SIG-M5 (cell line): ENCODE results near the gene VWA5B1.
"Not testable (repeated sequence)": the region's sequence is repeated elsewhere in the genome, so short reads cannot be mapped to it uniquely, and the experiment has no call there.

Experiments used
- DNase-seq: peaks from one replicate; lab custom pipeline; 2025; lab: John Stamatoyannopoulos, UW

Gene VWA5B1

GRCh38 chr1:20290624-20291597 lies at the start of gene VWA5B1:
Gene VWA5B1 (plus strand): TSS chr1:20290875. CDS start chr1:20310602, 19,727 bp downstream.
- no peak for DNase-seq

GRCh38 chr1:20242890-20243479 lies 47.7 kb upstream of the VWA5B1 start:
- DNase-seq = no peak

DNA sequence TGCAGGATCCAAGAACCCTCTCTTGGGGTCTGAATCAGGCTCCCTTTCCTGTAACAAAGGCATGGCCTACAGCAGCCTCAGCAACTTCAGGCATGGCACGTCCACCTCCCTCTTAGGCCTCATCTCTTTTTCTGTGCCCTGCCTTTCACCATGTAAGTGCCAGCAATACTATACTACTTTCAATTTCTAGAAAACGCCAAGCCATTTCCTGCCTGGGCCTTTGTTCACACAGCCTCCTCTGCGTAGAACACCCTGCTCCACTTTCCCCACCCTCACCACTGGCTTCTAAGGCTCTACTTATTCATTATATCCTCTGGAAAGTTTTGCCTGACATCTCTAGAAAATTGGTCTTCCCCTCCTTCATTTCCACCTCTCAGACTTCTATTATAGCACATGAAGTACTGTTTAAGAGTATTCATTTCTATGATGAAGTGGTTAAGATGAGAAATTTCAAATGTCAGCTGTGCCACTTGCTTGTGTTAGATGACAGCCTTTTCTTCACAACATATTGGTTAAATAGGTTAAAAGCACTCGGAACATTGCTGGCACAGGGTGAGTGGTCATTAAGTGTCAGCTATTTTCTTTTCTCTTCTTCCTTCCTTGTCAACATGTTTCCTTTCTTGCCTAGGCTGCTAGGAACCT lies 41.6 kb upstream of the VWA5B1 start:
- no peak for DNase-seq

DNA sequence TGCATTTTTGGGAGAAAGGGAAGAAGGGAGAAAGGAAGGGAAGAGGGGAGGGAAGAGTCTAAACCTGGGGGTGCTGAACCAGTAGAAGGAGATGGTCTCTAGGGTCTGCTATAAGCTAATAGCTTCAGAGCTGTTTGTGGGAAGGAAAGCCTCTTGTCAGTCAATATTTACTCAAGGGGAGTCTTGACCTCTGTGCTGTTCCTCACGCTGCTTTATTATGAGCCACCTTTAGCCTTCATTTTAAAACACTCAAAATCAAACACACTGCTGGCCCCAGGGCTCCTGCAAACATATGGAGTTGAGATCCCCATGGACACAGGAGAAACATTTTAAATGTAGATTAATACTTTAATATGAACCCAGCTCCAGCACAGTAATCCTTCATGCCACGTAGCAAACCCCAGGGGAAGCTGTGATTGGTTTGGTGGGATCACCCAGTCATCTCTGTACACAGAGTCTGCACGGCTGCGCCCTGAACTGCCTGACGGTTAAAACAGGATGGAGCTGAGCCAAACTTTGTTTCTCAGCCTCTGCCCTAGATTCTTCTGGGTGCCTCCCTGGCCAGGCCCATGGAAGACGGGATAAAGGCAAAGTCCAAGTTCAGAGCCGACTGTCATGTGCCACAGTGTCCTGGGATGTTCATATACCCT lies 40.2 kb upstream of the VWA5B1 start:
- DNase-seq = no peak

DNA sequence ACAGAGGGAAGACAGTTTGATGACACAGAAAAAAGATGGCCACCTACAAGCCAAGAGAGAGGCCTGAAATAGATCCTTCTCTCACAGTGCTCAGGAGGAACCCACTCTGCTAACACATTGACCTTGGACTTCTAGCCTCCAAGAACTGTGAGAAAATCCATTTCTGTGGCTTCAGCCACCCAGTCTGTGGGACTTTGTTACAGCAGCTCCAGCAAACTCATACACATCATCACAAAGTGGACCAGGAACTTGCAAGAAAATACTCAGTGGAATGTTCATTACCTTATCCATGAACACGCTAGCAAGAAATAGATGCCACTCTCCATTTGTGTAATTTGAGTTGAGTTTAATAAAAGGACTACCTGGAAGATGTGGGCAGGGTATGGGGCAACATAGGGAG lies 38.1 kb upstream of the VWA5B1 start:
- DNase-seq = no peak

GRCh38 chr1:20255666-20256065 lies 35.0 kb upstream of the VWA5B1 start:
- peak; percentile 67 for DNase-seq

GRCh38 chr1:20259646-20260045 lies 31.0 kb upstream of the VWA5B1 start:
- no peak for DNase-seq

GRCh38 chr1:20261095-20261494 lies 29.6 kb upstream of the VWA5B1 start:
- no peak for DNase-seq

DNA sequence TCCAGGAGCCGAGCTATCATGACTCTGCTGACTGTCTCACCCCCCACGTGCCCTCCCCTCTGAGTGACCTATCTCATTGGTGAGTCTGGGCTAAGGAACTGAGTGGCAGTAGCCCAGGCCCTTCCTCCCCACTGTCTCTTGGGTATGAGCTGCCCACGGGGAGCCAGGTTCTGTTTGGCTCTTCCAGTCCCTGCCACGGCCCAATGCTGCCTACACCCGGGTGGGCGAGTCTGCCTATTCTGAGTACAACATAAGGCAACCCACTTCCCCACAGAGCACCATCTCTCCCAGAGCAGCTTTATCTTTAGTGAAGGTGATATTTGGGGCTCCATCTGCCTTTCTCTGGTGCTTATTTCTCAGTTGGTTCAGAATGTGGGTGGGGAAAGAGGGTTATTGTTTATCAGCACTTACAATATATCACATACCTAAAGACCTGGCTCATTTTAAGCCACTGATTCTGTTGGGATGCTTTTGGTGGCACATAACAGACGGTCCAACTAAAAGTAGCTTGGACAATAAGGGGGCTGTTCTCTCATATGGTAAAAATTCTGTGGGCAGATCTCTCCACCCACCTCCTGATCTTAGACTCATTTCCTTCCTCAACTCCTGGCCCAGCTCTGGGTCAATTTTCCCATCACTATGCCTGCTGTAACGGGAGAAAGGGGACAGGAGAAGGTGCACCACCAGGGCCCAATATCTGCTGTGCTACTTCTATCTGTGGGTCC lies 27.7 kb upstream of the VWA5B1 start:
- DNase-seq = no peak

- no peak for DNase-seq
These were observed 25.4 kb upstream of the VWA5B1 start for GRCh38 chr1:20265250-20265649.

DNA sequence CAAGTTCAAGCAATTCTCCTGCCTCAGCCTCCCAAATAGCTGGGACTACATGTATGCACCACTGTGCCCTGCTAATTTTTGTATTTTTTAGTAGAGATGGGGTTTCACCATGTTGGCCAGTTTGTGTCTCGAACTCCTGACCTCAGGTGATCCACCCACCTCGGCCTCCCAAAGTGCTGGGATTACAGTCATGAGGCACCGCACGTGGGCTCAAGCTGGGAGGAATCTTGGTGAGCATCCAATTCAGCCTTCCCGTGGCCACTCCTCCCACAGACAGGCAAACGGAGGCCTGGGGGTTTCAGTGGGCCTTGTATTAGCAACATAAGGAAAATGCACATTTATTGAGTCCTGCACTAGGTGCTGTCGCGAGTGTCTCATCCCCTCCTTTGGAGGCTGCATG lies 24.5 kb upstream of the VWA5B1 start:
- no peak for DNase-seq

DNA sequence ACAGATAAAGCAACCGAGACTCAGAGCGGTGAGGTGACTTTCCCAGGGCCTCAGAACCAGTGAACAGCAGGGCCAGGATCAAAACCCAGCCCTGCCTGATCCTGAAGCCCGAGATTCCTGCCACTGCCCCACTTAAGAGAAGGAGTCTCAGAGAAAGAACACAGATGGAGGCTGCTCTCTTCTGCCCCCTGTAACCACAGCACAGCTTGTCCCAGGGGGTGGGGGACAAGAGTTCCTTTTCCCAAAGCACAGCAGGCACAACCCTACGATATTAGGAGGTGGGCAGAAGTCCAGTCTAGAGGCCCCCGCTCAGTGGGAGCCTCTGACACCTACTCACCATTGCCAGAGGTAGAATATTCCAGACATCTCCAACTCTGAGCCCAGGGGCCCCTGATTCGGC lies 24.0 kb upstream of the VWA5B1 start:
- DNase-seq = no peak

DNA sequence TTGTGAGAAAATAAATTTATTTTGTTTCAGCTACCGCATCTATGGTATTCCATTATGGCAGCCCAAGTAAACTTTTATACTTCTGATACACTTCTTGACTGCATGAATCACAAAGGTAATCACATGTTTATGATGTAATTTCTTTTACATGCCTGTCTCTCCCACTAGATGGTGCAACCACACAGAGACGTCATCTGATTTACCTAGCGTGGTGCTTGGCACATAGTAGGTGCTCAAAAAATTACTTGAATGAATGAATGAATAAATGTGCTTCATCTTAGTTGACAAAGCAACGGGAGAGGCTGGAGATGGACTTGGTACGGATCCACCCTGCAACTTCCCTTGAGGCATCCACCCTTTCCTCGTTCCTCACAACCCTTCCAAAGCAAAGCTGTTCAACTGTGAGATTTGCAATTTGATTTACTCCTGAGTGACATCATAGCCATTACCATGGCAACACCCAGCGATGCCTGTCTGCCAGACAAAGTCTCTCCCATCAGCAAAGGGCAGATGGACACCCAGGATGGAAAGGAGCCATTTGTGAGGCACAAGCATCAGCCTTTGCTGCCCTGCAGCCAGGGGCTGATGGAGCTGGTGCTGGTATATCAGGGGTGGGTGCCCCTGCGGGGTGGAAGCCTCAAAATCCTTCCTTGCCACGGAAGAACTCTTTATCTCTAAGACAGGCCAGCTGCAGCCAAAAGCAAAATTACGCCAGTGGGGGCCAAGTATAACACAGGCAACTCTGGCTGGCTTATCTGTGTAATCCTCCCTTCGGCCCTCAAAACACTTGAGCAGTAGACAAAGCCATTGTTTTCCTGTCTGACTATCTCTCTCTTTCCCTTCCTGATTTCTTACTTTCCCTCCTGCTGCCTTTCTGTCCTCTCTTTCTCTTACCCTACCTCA lies 18.9 kb upstream of the VWA5B1 start:
- DNase-seq = no peak

- DNase-seq = not testable (repeated sequence)
These were observed 17.0 kb upstream of the VWA5B1 start for GRCh38 chr1:20273716-20274115.

- no peak for DNase-seq
These were observed 15.3 kb upstream of the VWA5B1 start for GRCh38 chr1:20275319-20275925.

DNA sequence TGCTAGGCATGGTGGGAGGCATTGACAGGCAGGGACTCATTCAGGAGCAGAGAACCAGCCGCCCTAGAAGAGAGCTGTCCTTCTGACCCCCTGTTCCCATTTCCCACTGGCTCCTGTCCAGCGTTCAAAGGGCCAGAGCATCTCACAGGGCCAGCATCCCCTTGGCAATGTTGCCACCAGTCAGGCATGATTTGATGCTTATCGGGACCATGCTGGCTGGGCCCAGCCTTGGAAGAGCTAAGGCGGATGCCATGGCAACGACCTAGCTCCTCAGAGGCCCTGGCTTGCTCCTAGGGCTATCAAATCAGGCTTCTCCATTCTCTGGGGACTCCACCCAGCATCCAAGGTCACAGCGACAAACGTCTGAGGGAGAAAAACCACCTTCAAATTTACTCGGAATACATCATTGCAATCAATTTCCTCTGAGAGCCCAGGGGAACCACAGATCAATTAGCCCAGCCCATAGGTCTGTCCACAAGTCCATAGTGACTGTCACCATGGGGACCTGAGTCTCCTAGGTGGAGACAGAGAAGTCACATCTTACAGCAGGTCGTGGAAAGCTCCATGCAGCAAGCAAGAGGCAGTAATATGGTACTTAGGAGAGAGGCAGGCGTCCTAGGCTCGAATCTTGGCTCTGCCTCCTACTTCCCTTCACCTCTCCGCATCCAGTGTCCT lies 14.1 kb upstream of the VWA5B1 start:
- DNase-seq = no peak

GRCh38 chr1:20278692-20279130 lies 12.0 kb upstream of the VWA5B1 start:
- no peak for DNase-seq

- DNase-seq = no peak
These were observed 11.2 kb upstream of the VWA5B1 start for GRCh38 chr1:20279509-20279908.

GRCh38 chr1:20280341-20280740 lies 10.3 kb upstream of the VWA5B1 start:
- no peak for DNase-seq

GRCh38 chr1:20280906-20281305 lies 9.8 kb upstream of the VWA5B1 start:
- no peak for DNase-seq
